Hepatocyte (in vitro differentiated cells): Measurements from ENCODE around the gene EIPR1. TPM values are rescaled to one million over a fixed set of nuclear protein-coding genes. Genes with fewer than 3 reads are reported as not detected.

Experiments used
- DNase-seq: peaks from one replicate; pipeline ENCODE4 v3.0.0-alpha.2; 2016; ENCODE audit warnings: low spot score
- H2AFZ ChIP-seq: fragments of 200-600 bp; sonication (generic); 2 replicates; pipeline ENCODE4 v1.6.0; 2016; ENCODE audit warnings: antibody characterized with exemption, mild to moderate bottlenecking
- H3K27ac ChIP-seq: fragments of 200-600 bp; sonication (generic); 2 replicates; pipeline ENCODE4 v1.5.1; 2016; ENCODE audit warnings: mild to moderate bottlenecking
- H3K27me3 ChIP-seq: fragments of 200-600 bp; sonication (generic); 2 replicates; pipeline ENCODE4 v1.6.1; 2016
- H3K36me3 ChIP-seq: fragments of 200-600 bp; sonication (generic); replicated peaks from 2 replicates; pipeline ENCODE4 v1.5.1; 2016; ENCODE audit warnings: low read depth; ENCODE audit not compliant: insufficient read depth
- H3K4me1 ChIP-seq: fragments of 200-600 bp; sonication (generic); 2 replicates; pipeline ENCODE4 v1.5.1; 2016; ENCODE audit warnings: mild to moderate bottlenecking, moderate library complexity; ENCODE audit not compliant: insufficient read depth
- H3K4me2 ChIP-seq: fragments of 200-600 bp; sonication (generic); 2 replicates; pipeline ENCODE4 v1.6.0; 2016
- H3K4me3 ChIP-seq: fragments of 200-600 bp; sonication (generic); 2 replicates; pipeline ENCODE4 v1.5.1; 2016; ENCODE audit warnings: mild to moderate bottlenecking
- H3K79me2 ChIP-seq: fragments of 200-600 bp; sonication (generic); 2 replicates; pipeline ENCODE4 v1.6.0; 2017; ENCODE audit warnings: mild to moderate bottlenecking
- H3K9me2 ChIP-seq: fragments of 200-600 bp; sonication (generic); replicated peaks from 2 replicates; pipeline ENCODE4 v1.6.0; 2017; ENCODE audit warnings: mild to moderate bottlenecking; ENCODE audit not compliant: insufficient read depth
- H3K9me3 ChIP-seq: fragments of 200-600 bp; sonication (generic); 2 replicates; pipeline ENCODE4 v1.5.1; 2016; ENCODE audit warnings: low read depth, mild to moderate bottlenecking
- H4K20me1 ChIP-seq: fragments of 200-600 bp; sonication (generic); 2 replicates; pipeline ENCODE4 v1.6.0; 2016; ENCODE audit warnings: mild to moderate bottlenecking; ENCODE audit not compliant: insufficient read depth, poor library complexity, severe bottlenecking
- CTCF ChIP-seq: fragments of 200-600 bp; sonication (generic); IDR thresholded peaks from 2 replicates; pipeline ENCODE4 v1.5.1; 2016; ENCODE audit warnings: antibody characterized with exemption, mild to moderate bottlenecking; ENCODE audit not compliant: poor library complexity
- EZH2 ChIP-seq: fragments of 200-600 bp; sonication (generic); IDR thresholded peaks from 2 replicates; pipeline ENCODE4 v1.6.1; 2016; ENCODE audit warnings: antibody characterized with exemption, mild to moderate bottlenecking, borderline replicate concordance
- EZH2phosphoT487 ChIP-seq: fragments of 200-600 bp; sonication (generic); IDR thresholded peaks from one replicate; pipeline ENCODE4 v1.6.1; 2018; ENCODE audit warnings: antibody characterized with exemption, mild to moderate bottlenecking, low read depth, moderate library complexity; ENCODE audit not compliant: unreplicated experiment, severe bottlenecking
- WGBS: methylation state at CpG from one replicate; pipeline ENCODE4 v1.1.6; 2016; ENCODE audit warnings: low lambda C conversion rate; ENCODE audit errors: missing lambda C conversion rate; 5-methylcytosine and 5-hydroxymethylcytosine counted together
- polyA plus RNA-seq: library from polyadenylated mRNA; unstranded; fragments of >200 nt; fragmentation: Nextera tagmentation; extraction: Ambion mirVana; gene quantifications from 2 replicates; pipeline ENCODE4 v1.2.1, GENCODE V29; 2016
- total RNA-seq: library from RNA; depleted of rRNA; stranded (reverse); fragments of >200 nt; gene quantifications from 2 replicates; pipeline ENCODE4 v1.2.3, GENCODE V29; 2014

The EIPR1 gene
- total and polyA plus RNA-seq, 2 experiments from 2014 or later = 27.4 to 42.3 TPM

DNA sequence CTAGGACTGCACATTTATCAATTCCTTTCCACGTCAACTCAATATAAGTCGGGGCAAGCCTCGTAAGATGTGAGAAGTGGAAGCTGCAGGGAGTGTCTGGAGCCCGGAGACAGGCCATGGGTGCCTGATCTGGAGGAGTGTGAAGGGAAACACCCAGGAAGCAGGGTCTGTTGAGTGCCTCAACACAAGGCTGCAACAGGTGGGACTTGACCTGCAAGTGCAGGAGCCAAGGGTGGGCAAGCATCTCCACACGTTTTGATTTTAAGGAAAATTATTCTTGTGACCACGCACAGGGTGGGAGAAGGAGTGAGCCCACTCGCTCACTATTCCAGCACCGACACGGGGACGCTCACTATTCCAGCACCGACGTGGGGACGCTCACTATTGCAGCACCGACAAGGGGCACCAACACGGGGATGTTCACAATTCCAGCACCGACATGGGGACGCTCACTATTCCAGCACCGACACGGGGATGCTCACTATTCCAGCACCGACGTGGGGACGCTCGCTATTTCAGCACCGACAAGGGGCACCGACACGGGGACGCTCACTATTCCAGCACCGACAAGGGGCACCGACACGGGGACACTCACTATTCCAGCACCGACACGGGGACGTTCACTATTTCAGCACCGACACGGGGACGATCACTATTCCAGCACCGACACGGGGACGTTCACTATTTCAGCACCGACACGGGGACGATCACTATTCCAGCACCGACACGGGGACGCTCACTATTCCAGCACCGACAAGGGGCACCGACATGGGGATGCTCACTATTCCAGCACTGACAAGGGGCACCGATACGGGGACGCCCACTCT is 197.3 kb downstream of the EIPR1 start:
- no peaks in the 10 kb centered on the region for H4K20me1 ChIP-seq
- no peak overlapping the region for H2AFZ ChIP-seq
- no peak overlapping the region for H3K4me3 ChIP-seq
- H3K4me1 ChIP-seq = no peaks in the 10 kb centered on the region
- H3K9me2 ChIP-seq = no peaks in the 10 kb centered on the region
- WGBS = 82% methylated on average over 50 of the region's 50 CpGs
- H3K4me2 ChIP-seq = no peak overlapping the region
- no peak overlapping the region for H3K27ac ChIP-seq
- no peaks in the 10 kb centered on the region for H3K36me3 ChIP-seq
- no peaks in the 10 kb centered on the region for H3K79me2 ChIP-seq
- TF ChIP-seq EZH2 = no peak
- no peak for TF ChIP-seq EZH2phosphoT487
- TF ChIP-seq CTCF = no peak
- H3K9me3 ChIP-seq = no peaks in the 10 kb centered on the region
- DNase-seq = peak; percentile 47
- no peaks in the 10 kb centered on the region for H3K27me3 ChIP-seq

DNA sequence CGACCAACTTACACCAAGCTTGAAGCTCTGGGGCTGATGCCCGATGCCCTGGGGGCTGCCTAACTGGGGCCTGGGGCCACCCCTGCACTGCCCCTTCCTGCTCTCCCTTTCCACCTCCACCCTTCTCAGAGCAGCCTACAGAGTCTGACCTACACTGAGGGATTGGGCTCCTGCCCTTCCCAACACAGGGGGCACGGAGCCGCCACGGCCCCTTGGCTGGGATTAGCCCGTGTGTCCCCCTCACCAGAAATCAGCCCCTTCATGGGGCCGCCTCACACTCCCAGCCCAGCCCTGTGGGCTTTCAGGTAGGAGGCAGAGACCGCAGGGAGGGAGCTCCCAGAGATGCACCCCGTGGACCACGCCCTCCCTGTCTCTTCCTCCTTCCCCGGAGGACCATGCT is 198.0 kb downstream of the EIPR1 start:
- H3K4me2 ChIP-seq = no peak overlapping the region
- no peaks in the 10 kb centered on the region for H3K79me2 ChIP-seq
- no peak overlapping the region for H2AFZ ChIP-seq
- no peaks in the 10 kb centered on the region for H3K4me1 ChIP-seq
- H3K9me3 ChIP-seq = no peaks in the 10 kb centered on the region
- no peak for DNase-seq
- TF ChIP-seq EZH2 = no peak
- no peak for TF ChIP-seq EZH2phosphoT487
- no peak for TF ChIP-seq CTCF
- H3K36me3 ChIP-seq = no peaks in the 10 kb centered on the region
- no peaks in the 10 kb centered on the region for H3K27me3 ChIP-seq
- 91% methylated on average over 11 of the region's 11 CpGs for WGBS
- no peak overlapping the region for H3K27ac ChIP-seq
- H3K9me2 ChIP-seq = no peaks in the 10 kb centered on the region
- no peaks in the 10 kb centered on the region for H4K20me1 ChIP-seq
- H3K4me3 ChIP-seq = no peak overlapping the region

DNA sequence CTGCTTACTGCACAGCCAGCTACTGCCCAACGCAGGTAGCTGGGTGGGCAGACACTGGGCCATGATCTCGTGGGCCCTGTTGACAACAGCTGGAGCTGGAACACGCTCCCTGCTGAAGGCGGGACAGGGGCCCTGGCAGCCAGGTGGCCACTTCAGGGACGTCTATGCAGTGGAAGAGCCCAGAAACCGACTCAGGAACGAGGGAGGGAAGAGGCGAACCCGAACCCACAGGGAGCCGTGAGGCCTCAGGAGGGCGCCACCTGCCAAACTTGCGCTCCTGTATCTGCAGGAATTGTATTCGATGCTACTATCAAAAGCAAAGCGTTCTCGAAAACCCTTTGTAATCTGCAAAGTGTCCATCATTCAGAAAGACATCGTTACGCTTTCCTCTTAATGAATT is 198.4 kb downstream of the EIPR1 start:
- no peaks in the 10 kb centered on the region for H3K27me3 ChIP-seq
- TF ChIP-seq CTCF (no peak), EZH2 (no peak), EZH2phosphoT487 (no peak)
- no peaks in the 10 kb centered on the region for H3K4me1 ChIP-seq
- no peaks in the 10 kb centered on the region for H3K36me3 ChIP-seq
- H4K20me1 ChIP-seq = no peaks in the 10 kb centered on the region
- H3K4me2 ChIP-seq = no peak overlapping the region
- H3K79me2 ChIP-seq = no peaks in the 10 kb centered on the region
- WGBS = 90% methylated on average over 17 of the region's 17 CpGs
- no peak overlapping the region for H3K27ac ChIP-seq
- DNase-seq = no peak
- no peaks in the 10 kb centered on the region for H3K9me3 ChIP-seq
- H2AFZ ChIP-seq = no peak overlapping the region
- no peaks in the 10 kb centered on the region for H3K9me2 ChIP-seq
- H3K4me3 ChIP-seq = no peak overlapping the region
